ENCODE results near the gene PTPN1. TPM values are rescaled to one million over a fixed set of nuclear protein-coding genes. Genes with fewer than 3 reads are reported as not detected.

Gene PTPN1
- total and polyA plus RNA-seq, 2 donors (not counting 3 experiments of a cell fraction or from before 2014, with no cell fraction given): 41.1 to 64.3 TPM

- no peak overlapping the region for H3K4me3 ChIP-seq (replicated peaks in 1 of 3; ENCODE audit: insufficient read depth in 1 of 3, low read depth in 1 of 3, low read length in 3 of 3)
- H3K79me2 ChIP-seq (ENCODE audit: control insufficient read depth, insufficient read depth, low read length): peaks cover 59% of the 10 kb centered on the region
- H3K36me3 ChIP-seq (ENCODE audit: control insufficient read depth in 2 of 2, extremely low read depth in 1 of 2, insufficient read depth in 2 of 2, low read length in 2 of 2): peaks cover 18 to 27% of the 10 kb centered on the region in 2 experiments
- H3K4me1 ChIP-seq (ENCODE audit: control insufficient read depth, extremely low read depth, insufficient read depth, low read length): peaks cover 28% of the 10 kb centered on the region
- TF ChIP-seq POLR2A (IDR thresholded peaks at IDR 0.05; ENCODE audit: low read depth, low read length) (no peak), GATA2 (IDR thresholded peaks at IDR 0.05; ENCODE audit: insufficient read depth, insufficient read length, low read depth, low read length) (no peak), MYC (IDR thresholded peaks at IDR 0.05; ENCODE audit: low read depth, low read length) (no peak), EZH2 (IDR thresholded peaks at IDR 0.05; ENCODE audit: borderline replicate concordance, low read depth, low read length, severe bottlenecking) (no peak), CTCF (IDR thresholded peaks at IDR 0.05; ENCODE audit: extremely low read depth in 1 of 2, insufficient read depth in 1 of 2, low read depth in 1 of 2, low read length in 2 of 2) (no peak)
- TF ChIP-seq, protein P1, sequence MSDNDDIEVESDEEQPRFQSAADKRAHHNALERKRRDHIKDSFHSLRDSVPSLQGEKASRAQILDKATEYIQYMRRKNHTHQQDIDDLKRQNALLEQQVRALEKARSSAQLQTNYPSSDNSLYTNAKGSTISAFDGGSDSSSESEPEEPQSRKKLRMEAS (IDR thresholded peaks at IDR 0.05; ENCODE audit: insufficient read depth, insufficient read length): no peak
- intact Hi-C loops (cut with micrococcal nuclease) (no loop called here), dilution Hi-C loops (cut with MboI; ENCODE audit: extremely low pct_ligation_motif_present, low sequenced_read_pairs) (no loop called here)
- no peaks in the 10 kb centered on the region for H3K27me3 ChIP-seq (ENCODE audit: control insufficient read depth in 2 of 2, insufficient read depth in 2 of 2, low read length in 2 of 2)
- H3K9me3 ChIP-seq (replicated peaks; ENCODE audit: control insufficient read depth, insufficient read depth, low read length): no peaks in the 10 kb centered on the region
- no peak overlapping the region for H3K9ac ChIP-seq (replicated peaks; ENCODE audit: extremely low read depth, insufficient read depth, low read length)
- H4K20me1 ChIP-seq (replicated peaks; ENCODE audit: control insufficient read depth, extremely low read depth, insufficient read depth, low read length): no peaks in the 10 kb centered on the region
- no peak overlapping the region for H3K27ac ChIP-seq (ENCODE audit: insufficient read depth, low read depth, low read length)
- no TSS peak for BruUV-seq (replicated peaks)
- H3K9me1 ChIP-seq (replicated peaks; ENCODE audit: control insufficient read depth, extremely low read depth, insufficient read depth, low read length): no peaks in the 10 kb centered on the region
- CTCF ChIA-PET: interaction anchor here (1.1 kb wide), 1 partner anchor 94 kb away, joined by 3 read pairs; no protein-coding TSS in a partner anchor
- FAIRE-seq: no peak
- DNase-seq (ENCODE audit: low read depth, low spot score): no peak
- H3K4me2 ChIP-seq (ENCODE audit: insufficient read depth, low read length): no peak overlapping the region
- no peak overlapping the region for H2AFZ ChIP-seq (ENCODE audit: low read depth, low read length)
- POLR2A ChIA-PET: no interaction called here
Observed at GRCh38 chr20:50565383-50565782, 55.2 kb downstream of the PTPN1 start.

Data from endothelial cell of umbilical vein (primary cell).